Neural cell (in vitro differentiated cells): Measurements from ENCODE around the gene NAP1L1. TPM values are rescaled to one million over a fixed set of nuclear protein-coding genes. Genes with fewer than 3 reads are reported as not detected.

Experiments
- H2AFZ ChIP-seq: fragments of 200-600, 300-800 bp; sonication (generic), shearing (Covaris generic); 2 replicates; pipeline ENCODE4 v1.6.0; 2014; ENCODE audit warnings: low read depth, mild to moderate bottlenecking, antibody characterized with exemption, low read length, moderate library complexity
- H3F3A ChIP-seq: fragments of 200-600 bp; shearing (Covaris generic); 2 replicates; pipeline ENCODE4 v1.6.1; 2016; ENCODE audit warnings: mild to moderate bottlenecking, moderate library complexity, mixed read lengths, antibody characterized with exemption, low read length; ENCODE audit not compliant: insufficient read depth, poor library complexity, severe bottlenecking
- H3K27ac ChIP-seq: fragments of 200-600, 300-800 bp; sonication (generic), shearing (Covaris generic); 2 replicates; pipeline ENCODE4 v1.5.1; 2014; ENCODE audit warnings: mild to moderate bottlenecking, low read length, moderate library complexity
- H3K27me3 ChIP-seq: fragments of 300-800, 200-600 bp; sonication (generic), shearing (Covaris generic); 2 replicates; pipeline ENCODE4 v1.6.0; 2014; ENCODE audit warnings: mild to moderate bottlenecking, low read depth, low read length, moderate library complexity; ENCODE audit not compliant: insufficient read depth
- H3K36me3 ChIP-seq: fragments of 300-800, 200-600 bp; sonication (generic), shearing (Covaris generic); 2 replicates; pipeline ENCODE4 v1.5.1; 2014; ENCODE audit warnings: mild to moderate bottlenecking, antibody characterized with exemption, low read length, moderate library complexity; ENCODE audit not compliant: insufficient read depth
- H3K4me2 ChIP-seq: fragments of 300-800, 200-600 bp; sonication (generic), shearing (Covaris generic); 2 replicates; pipeline ENCODE4 v1.6.0; 2014; ENCODE audit warnings: mild to moderate bottlenecking, low read length
- H3K4me3 ChIP-seq: fragments of 300-800, 200-600 bp; sonication (generic), shearing (Covaris generic); 2 replicates; pipeline ENCODE4 v1.5.1; 2014; ENCODE audit warnings: mild to moderate bottlenecking, low read length, moderate library complexity
- H3K79me2 ChIP-seq: fragments of 200-600 bp; shearing (Covaris generic); replicated peaks from 2 replicates; pipeline ENCODE4 v1.6.0; 2014; ENCODE audit warnings: mild to moderate bottlenecking, low read length, moderate library complexity; ENCODE audit not compliant: insufficient read depth
- H3K9ac ChIP-seq: fragments of 300-800, 200-600 bp; sonication (generic), shearing (Covaris generic); 2 replicates; pipeline ENCODE4 v1.6.1; 2016; ENCODE audit warnings: mild to moderate bottlenecking, low read length, mixed read lengths
- H3K9me2 ChIP-seq: fragments of 200-600 bp; shearing (Covaris generic); 2 replicates; pipeline ENCODE4 v1.6.1; 2016; ENCODE audit warnings: mild to moderate bottlenecking, low read length, mixed read lengths; ENCODE audit not compliant: insufficient read depth
- H3K9me3 ChIP-seq: fragments of 200-600, 300-800 bp; sonication (generic), shearing (Covaris generic); 2 replicates; pipeline ENCODE4 v1.6.1; 2016; ENCODE audit warnings: mild to moderate bottlenecking, mixed run types, low read length, moderate library complexity, mixed read lengths
- H4K20me1 ChIP-seq: fragments of 200-600 bp; shearing (Covaris generic); 2 replicates; pipeline ENCODE4 v1.6.1; 2016; ENCODE audit warnings: mild to moderate bottlenecking, mixed run types; ENCODE audit not compliant: insufficient read depth
- CTCF ChIP-seq: fragments of 450-650 bp; IDR thresholded peaks from 2 replicates; pipeline ENCODE4 v1.5.1; 2014; ENCODE audit warnings: antibody characterized with exemption, mild to moderate bottlenecking, moderate library complexity; ENCODE audit not compliant: poor library complexity, severe bottlenecking
- EP300 ChIP-seq: fragments of 450-650 bp; conservative IDR thresholded peaks from 2 replicates; pipeline ENCODE4 v1.6.1; 2014; ENCODE audit warnings: antibody characterized with exemption, mild to moderate bottlenecking, moderate library complexity; ENCODE audit not compliant: poor library complexity, severe bottlenecking
- EZH2 ChIP-seq: fragments of 200-600, 300-800 bp; shearing (Covaris generic), sonication (generic); IDR thresholded peaks from 2 replicates; pipeline ENCODE4 v1.6.1; 2014; ENCODE audit warnings: antibody characterized with exemption, low read length, borderline replicate concordance, mild to moderate bottlenecking; ENCODE audit not compliant: insufficient read depth, poor library complexity, severe bottlenecking
- POLR2AphosphoS5 ChIP-seq: IDR thresholded peaks from 2 replicates; pipeline ENCODE4 v1.6.1; 2012
- RAD21 ChIP-seq: fragments of 450-650 bp; conservative IDR thresholded peaks from 2 replicates; pipeline ENCODE4 v1.6.1; 2014; ENCODE audit warnings: antibody characterized with exemption, mild to moderate bottlenecking, moderate library complexity
- REST ChIP-seq: IDR thresholded peaks from 2 replicates; pipeline ENCODE4 v1.6.1; 2012; ENCODE audit warnings: borderline replicate concordance
- SMC3 ChIP-seq: fragments of 450-650 bp; conservative IDR thresholded peaks from 2 replicates; pipeline ENCODE4 v1.6.1; 2014; ENCODE audit warnings: antibody characterized with exemption, mild to moderate bottlenecking, moderate library complexity; ENCODE audit not compliant: poor library complexity
- polyA plus RNA-seq: library from polyadenylated mRNA; depleted of rRNA; stranded (reverse); fragments of >200 nt; gene quantifications from 2 replicates; pipeline ENCODE4 v1.2.3, GENCODE V29; 2014

Gene NAP1L1
- polyA plus RNA-seq, 1 donor from 2014 or later: 359 TPM

GRCh38 chr12:76065917-76066316, 18.6 kb downstream of the NAP1L1 start:
- no peak overlapping the region for H3K4me2 ChIP-seq
- H2AFZ ChIP-seq: no peak overlapping the region
- H3K4me3 ChIP-seq: no peak overlapping the region
- H3K9me3 ChIP-seq: no peaks in the 10 kb centered on the region
- H3K9me2 ChIP-seq: no peaks in the 10 kb centered on the region
- H4K20me1 ChIP-seq: no peaks in the 10 kb centered on the region
- H3K27me3 ChIP-seq: no peaks in the 10 kb centered on the region
- H3F3A ChIP-seq: no peaks in the 10 kb centered on the region
- H3K27ac ChIP-seq: no peak overlapping the region
- H3K9ac ChIP-seq: no peak overlapping the region
- no peak for TF ChIP-seq POLR2AphosphoS5
- no peak for TF ChIP-seq EP300
- peaks cover 94% of the 10 kb centered on the region for H3K79me2 ChIP-seq
- H3K36me3 ChIP-seq: no peaks in the 10 kb centered on the region

- Histone ChIP-seq H3K36me3 (no peaks in the 10 kb centered on the region), H3F3A (no peaks in the 10 kb centered on the region), H3K9ac (no peak overlapping the region), H3K79me2 (peaks cover 91% of the 10 kb centered on the region), H2AFZ (no peak overlapping the region), H3K9me2 (no peaks in the 10 kb centered on the region), H4K20me1 (no peaks in the 10 kb centered on the region), H3K4me2 (no peak overlapping the region), H3K27me3 (no peaks in the 10 kb centered on the region), H3K27ac (no peak overlapping the region), H3K4me3 (no peak overlapping the region), H3K9me3 (no peaks in the 10 kb centered on the region)
- TF ChIP-seq CTCF (no peak), SMC3 (no peak), REST (no peak), EZH2 (no peak), RAD21 (no peak)
Measured at GRCh38 chr12:76064904-76065303, 19.6 kb downstream of the NAP1L1 start.

GRCh38 chr12:76060111-76060510, 24.4 kb downstream of the NAP1L1 start:
- Histone ChIP-seq H3F3A (no peaks in the 10 kb centered on the region), H3K27me3 (no peaks in the 10 kb centered on the region), H3K27ac (no peak overlapping the region), H3K79me2 (peaks cover 60% of the 10 kb centered on the region), H3K9me2 (no peaks in the 10 kb centered on the region), H3K4me2 (no peak overlapping the region), H3K9ac (no peak overlapping the region), H2AFZ (no peak overlapping the region), H3K36me3 (no peaks in the 10 kb centered on the region), H4K20me1 (no peaks in the 10 kb centered on the region), H3K4me3 (no peak overlapping the region), H3K9me3 (no peaks in the 10 kb centered on the region)
- TF ChIP-seq RAD21: no peak
